Fibroblast of the aortic adventitia (primary cell): ENCODE measurements around the gene VPS26A. TPM values are rescaled to one million over a fixed set of nuclear protein-coding genes. Genes with fewer than 3 reads are reported as not detected.
A peak's percentile ranks its signal among the peaks of the same experiment; 100 is the strongest.

Experiments
- DNase-seq: peaks from one replicate; pipeline ENCODE4 v3.0.0-alpha.2; 2010; ENCODE audit warnings: low read depth
- H3K4me3 ChIP-seq: 2 replicates; pipeline ENCODE4 v1.5.1; 2011; ENCODE audit warnings: low read depth, mild to moderate bottlenecking, control low read depth, low read length, moderate library complexity
- CTCF ChIP-seq: IDR thresholded peaks from 2 replicates; pipeline ENCODE4 v1.5.1; 2011; ENCODE audit warnings: mild to moderate bottlenecking, low read length, control low read depth, inconsistent platforms; ENCODE audit not compliant: insufficient read depth
- total RNA-seq: library from RNA; depleted of rRNA; stranded (reverse); fragments of >200 nt; gene quantifications from 2 replicates; pipeline ENCODE4 v1.2.3, GENCODE V29; 2012; ENCODE audit warnings: low replicate concordance

VPS26A gene
- total RNA-seq, 1 donor: 49.2 TPM

- peak within 1 kb of the TSS; percentile 73 for H3K4me3 ChIP-seq
- peak; percentile 99 for DNase-seq
- no peak for TF ChIP-seq CTCF
These were observed 36.1 kb upstream of the VPS26A start, which contains the start of gene SRGN for GRCh38 chr10:69087590-69088470. Gene SRGN (plus strand): TSS chr10:69088103. CDS start chr10:69088158, 55 bp downstream.

- DNase-seq: no peak
- peak overlapping the region; percentile 73 for H3K4me3 ChIP-seq
- TF ChIP-seq CTCF: no peak
These were observed 35.6 kb upstream of the VPS26A start for GRCh38 chr10:69088471-69088769.

GRCh38 chr10:69088801-69089501, 35.0 kb upstream of the VPS26A start:
- peak; percentile 78 for DNase-seq
- H3K4me3 ChIP-seq: peak overlapping the region; percentile 73
- no peak for TF ChIP-seq CTCF

- H3K4me3 ChIP-seq: peak overlapping the region; percentile 37
- no peak for TF ChIP-seq CTCF
- DNase-seq: peak; percentile 45
These were observed 34.1 kb upstream of the VPS26A start for GRCh38 chr10:69089638-69090599.

GRCh38 chr10:69090685-69091084, 33.3 kb upstream of the VPS26A start:
- peak; percentile 23 for DNase-seq
- no peak for TF ChIP-seq CTCF
- H3K4me3 ChIP-seq: no peak overlapping the region

GRCh38 chr10:69091143-69091651, 32.8 kb upstream of the VPS26A start:
- no peak overlapping the region for H3K4me3 ChIP-seq
- no peak for TF ChIP-seq CTCF
- peak; percentile 22 for DNase-seq
